Calu3 (cell line): ENCODE measurements around the gene USH1G. TPM values are rescaled to one million over a fixed set of nuclear protein-coding genes. Genes with fewer than 3 reads are reported as not detected.

Experiments
- BruUV-seq: library from RNA; stranded (reverse); fragments of 400-500 nt; replicated peaks from 2 replicates; lab custom pipeline; 2021; lab: Mats Ljungman, UMichigan
- CTCF ChIA-PET: fragments of 300-600 bp; sonication (Branson Sonifier 250); formaldehyde crosslinking; loops from one replicate; lab custom pipeline; 2022; ENCODE audit warnings: antibody characterized with exemption; lab: Charles Lee
- DNase-seq: peaks from one replicate; pipeline ENCODE4 v3.0.0; 2022
- H3K27ac Mint-ChIP-seq: one replicate; pipeline ENCODE4 v1.8.0; 2022; ENCODE audit warnings: mixed read lengths; ENCODE audit not compliant: unreplicated experiment
- H3K27me3 Mint-ChIP-seq: one replicate; pipeline ENCODE4 v1.8.0; 2022; ENCODE audit warnings: mixed read lengths; ENCODE audit not compliant: unreplicated experiment
- H3K36me3 Mint-ChIP-seq: one replicate; pipeline ENCODE4 v1.8.0; 2022; ENCODE audit warnings: mild to moderate bottlenecking, moderate library complexity, mixed read lengths; ENCODE audit not compliant: insufficient read depth, unreplicated experiment
- H3K4me1 Mint-ChIP-seq: one replicate; pipeline ENCODE4 v1.8.0; 2022; ENCODE audit warnings: mild to moderate bottlenecking, low read depth, mixed read lengths; ENCODE audit not compliant: unreplicated experiment
- H3K4me3 Mint-ChIP-seq: one replicate; pipeline ENCODE4 v1.8.0; 2022; ENCODE audit warnings: mild to moderate bottlenecking, low read depth, moderate library complexity, mixed read lengths; ENCODE audit not compliant: unreplicated experiment
- H3K9me3 Mint-ChIP-seq: one replicate; pipeline ENCODE4 v1.8.0; 2022; ENCODE audit warnings: low read depth, mixed read lengths; ENCODE audit not compliant: unreplicated experiment
- CTCF ChIP-seq: fragments of 200-600 bp; IDR thresholded peaks from one replicate; pipeline ENCODE4 v1.8.0; 2022; ENCODE audit warnings: antibody characterized with exemption; ENCODE audit not compliant: unreplicated experiment
- intact Hi-C: fragments of 100-400 bp; cut with micrococcal nuclease; formaldehyde crosslinking; loops from one replicate; pipeline ENCODE4 v1.10.0; 2022; ENCODE audit not compliant: unreplicated experiment
- total RNA-seq: library from RNA; stranded (reverse); gene quantifications from 2 replicates; pipeline ENCODE4 v1.2.3, GENCODE V29; 2022

USH1G gene
- total RNA-seq, 1 experiment from 2014 or later = not detected

DNA sequence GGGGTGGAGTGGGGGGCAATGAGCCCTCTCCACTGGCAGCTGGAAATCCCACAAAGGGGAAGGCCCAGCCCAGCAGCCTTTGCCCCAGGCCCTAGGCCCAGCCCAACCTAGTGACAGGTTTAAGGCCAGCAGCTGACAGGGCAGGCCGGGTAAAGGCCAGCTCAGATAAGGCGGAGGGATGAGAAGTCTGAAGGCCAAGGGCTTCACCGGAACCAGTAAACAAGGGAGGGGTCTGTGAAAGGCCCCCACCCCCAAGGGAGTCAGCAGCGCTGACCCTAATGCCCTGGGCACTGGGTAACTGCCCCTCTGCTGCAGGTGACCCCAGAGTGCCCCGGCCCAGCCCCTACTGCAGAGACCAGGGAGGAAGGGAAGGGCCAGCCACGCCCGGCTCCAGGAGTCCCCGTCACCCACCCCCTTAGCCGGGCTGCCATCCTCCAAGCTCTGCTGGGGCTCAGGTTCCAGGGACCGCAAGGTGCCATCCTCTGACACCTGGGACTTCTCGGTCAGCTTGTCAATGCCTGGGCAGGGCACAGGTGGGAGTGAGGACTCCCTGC lies 30.2 kb upstream of the USH1G start:
- intact Hi-C loops = no loop called here
- no peak for DNase-seq
- Mint-ChIP-seq H3K27ac (no peak overlapping the region), H3K27me3 (peaks cover 1% of the 10 kb centered on the region), H3K4me1 (no peaks in the 10 kb centered on the region), H3K36me3 (peaks cover 66% of the 10 kb centered on the region), H3K9me3 (no peaks in the 10 kb centered on the region), H3K4me3 (no peak overlapping the region)
- BruUV-seq = no TSS peak
- no peak for TF ChIP-seq CTCF
- CTCF ChIA-PET = interaction anchor here (0.5 to 0.7 kb wide), 2 partner anchors 31 to 622 kb away, joined by 3 read pairs; no protein-coding TSS in a partner anchor

DNA sequence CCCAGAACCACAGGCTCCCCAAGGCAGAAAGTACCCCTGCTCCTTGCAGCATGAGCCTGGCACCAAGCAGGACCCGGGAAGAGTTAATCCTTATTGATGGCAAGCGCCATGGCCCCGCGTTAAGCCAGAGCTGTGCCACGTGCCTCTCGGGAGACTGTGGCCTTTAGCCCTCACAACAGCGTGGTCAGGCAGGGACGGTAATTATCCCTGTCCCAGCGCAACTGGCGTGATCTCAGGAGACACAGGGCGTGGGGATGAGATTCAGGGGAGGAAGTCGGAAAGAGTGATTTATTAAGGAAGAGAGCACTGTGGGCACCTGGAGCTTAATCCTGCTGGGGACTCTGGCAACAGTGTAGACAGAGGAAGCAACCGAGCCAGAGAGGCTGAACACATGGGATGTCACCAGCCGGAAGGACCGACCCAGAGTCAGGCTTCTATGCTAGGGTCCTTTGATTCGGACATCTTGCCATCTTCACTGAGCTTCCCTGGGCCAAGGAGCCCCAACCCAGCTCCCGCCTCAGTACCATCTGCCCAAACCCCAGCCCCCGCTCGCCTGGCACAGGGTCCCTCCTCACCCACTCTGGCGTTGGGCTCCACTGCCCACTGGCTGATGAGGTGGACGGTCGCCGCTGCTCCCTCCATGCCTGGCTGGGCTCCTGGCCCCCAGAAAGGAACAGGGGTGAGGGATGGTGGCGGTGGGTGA lies 29.5 kb upstream of the USH1G start:
- TF ChIP-seq CTCF = no peak
- intact Hi-C loops = no loop called here
- H3K27ac Mint-ChIP-seq = no peak overlapping the region
- no peak for DNase-seq
- H3K9me3 Mint-ChIP-seq = no peaks in the 10 kb centered on the region
- peaks cover 8% of the 10 kb centered on the region for H3K27me3 Mint-ChIP-seq
- H3K4me1 Mint-ChIP-seq = no peaks in the 10 kb centered on the region
- BruUV-seq = no TSS peak
- H3K4me3 Mint-ChIP-seq = no peak overlapping the region
- peaks cover 60% of the 10 kb centered on the region for H3K36me3 Mint-ChIP-seq
- CTCF ChIA-PET = interaction anchor here (0.5 kb wide), 1 partner anchor 621 kb away, joined by 3 read pairs; no protein-coding TSS in a partner anchor

GRCh38 chr17:74951680-74952421 lies 28.8 kb upstream of the USH1G start:
- DNase-seq = no peak
- Mint-ChIP-seq H3K36me3 (peaks cover 56% of the 10 kb centered on the region), H3K27me3 (peaks cover 13% of the 10 kb centered on the region), H3K27ac (no peak overlapping the region), H3K9me3 (no peaks in the 10 kb centered on the region), H3K4me3 (no peak overlapping the region), H3K4me1 (no peaks in the 10 kb centered on the region)
- intact Hi-C loops = no loop called here
- no peak for TF ChIP-seq CTCF
- CTCF ChIA-PET = interaction anchor here (0.6 to 1.0 kb wide), 2 partner anchors 27 to 80 kb away, joined by 3 read pairs; no protein-coding TSS in a partner anchor
- BruUV-seq = no TSS peak

DNA sequence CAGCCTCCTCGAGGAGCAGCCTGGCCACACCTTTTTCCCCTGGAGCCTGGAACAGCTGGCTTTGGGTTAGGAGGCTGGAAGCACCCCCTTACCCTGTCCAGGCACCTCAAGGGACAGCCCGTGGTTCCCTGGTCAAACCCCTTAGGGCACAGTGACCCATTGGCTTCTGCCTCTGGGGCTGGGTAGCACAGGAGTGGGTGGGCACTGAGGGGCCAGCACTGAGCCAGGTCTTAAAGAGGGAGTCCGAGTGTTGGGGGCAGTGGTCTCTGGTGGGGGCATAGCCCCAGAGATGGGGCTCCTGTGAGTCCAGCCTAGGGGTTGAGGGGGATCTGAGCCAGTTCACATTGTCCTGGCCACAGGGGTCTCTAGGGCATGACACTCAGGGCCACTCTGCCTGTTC lies 28.0 kb upstream of the USH1G start:
- no TSS peak for BruUV-seq
- Mint-ChIP-seq H3K4me1 (no peaks in the 10 kb centered on the region), H3K36me3 (peaks cover 52% of the 10 kb centered on the region), H3K27ac (no peak overlapping the region), H3K27me3 (peaks cover 13% of the 10 kb centered on the region), H3K4me3 (no peak overlapping the region), H3K9me3 (no peaks in the 10 kb centered on the region)
- TF ChIP-seq CTCF = no peak
- intact Hi-C loops = no loop called here
- CTCF ChIA-PET = interaction anchor here (0.6 to 1.0 kb wide), 2 partner anchors 26 to 81 kb away, joined by 3 read pairs; no protein-coding TSS in a partner anchor
- DNase-seq = no peak
